ENCODE results near the gene UBE2I. TPM values are rescaled to one million over a fixed set of nuclear protein-coding genes. Genes with fewer than 3 reads are reported as not detected.

Gene UBE2I
- total and polyA plus RNA-seq, 2 donors (not counting 1 experiment from before 2014, with no cell fraction given) = 152 to 265 TPM

DNA sequence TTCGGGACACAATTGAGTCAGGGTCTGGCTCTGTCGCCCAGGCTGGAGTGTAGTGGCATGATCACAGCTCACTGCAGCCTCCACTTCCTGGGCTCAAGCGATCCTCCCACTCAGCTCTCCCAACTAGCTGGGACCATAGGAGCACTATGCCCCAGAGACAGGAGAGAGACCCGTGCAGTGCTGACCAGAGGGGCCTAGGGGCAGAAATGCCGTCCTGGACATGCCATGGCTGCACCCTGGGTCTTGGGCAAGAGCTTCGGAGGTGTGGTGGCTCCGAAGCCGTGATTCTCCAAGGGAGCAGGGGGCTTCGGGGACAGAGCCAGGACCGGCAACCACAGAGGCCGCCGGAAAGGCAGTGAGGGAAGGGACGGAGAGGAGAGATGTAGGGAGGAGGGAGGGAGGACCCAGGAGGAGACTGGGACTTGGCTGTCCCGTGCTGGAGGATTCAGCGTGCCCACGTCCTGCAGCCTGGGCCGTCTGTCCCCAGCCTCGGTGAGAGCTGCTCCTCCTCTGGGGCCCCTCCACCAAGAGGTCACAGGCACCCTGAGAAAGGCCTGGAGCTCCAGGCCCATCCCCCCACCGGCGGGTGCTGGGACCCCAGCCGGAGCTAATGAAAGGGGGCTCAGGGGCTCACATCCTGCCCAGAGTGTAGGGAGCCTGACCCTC, 31.7 kb upstream of the UBE2I start:
- Mint-ChIP-seq H3K27ac (no peak overlapping the region), H3K27me3 (peaks cover 14% of the 10 kb centered on the region), H3K9me3 (ENCODE audit: insufficient read depth) (no peaks in the 10 kb centered on the region), H3K4me1 (no peaks in the 10 kb centered on the region), H3K4me3 (no peak overlapping the region)
- Histone ChIP-seq H3K9ac (ENCODE audit: low read length) (no peak overlapping the region), H4K20me1 (ENCODE audit: control insufficient read depth, insufficient read depth, low read length, poor library complexity, severe bottlenecking) (no peaks in the 10 kb centered on the region), H3K36me3 (replicated peaks in 1 of 2; ENCODE audit: control extremely low read depth in 1 of 2, control insufficient read depth in 1 of 2, extremely low read depth in 1 of 2, insufficient read depth in 2 of 2, low read length in 1 of 2) (no peaks in the 10 kb centered on the region), H3K4me3 (ENCODE audit: control extremely low read depth in 1 of 5, extremely low read depth in 1 of 5, insufficient read depth in 1 of 5, low read depth in 2 of 5, low read length in 4 of 5) (no peak overlapping the region), H3K27ac (ENCODE audit: low read length in 2 of 2) (no peak overlapping the region), H3K4me2 (replicated peaks; ENCODE audit: low read depth, low read length, poor library complexity, severe bottlenecking) (no peak overlapping the region), H3K9me3 (ENCODE audit: control extremely low read depth in 1 of 3, control insufficient read depth in 2 of 3, insufficient read depth in 1 of 3, low read length in 2 of 3) (no peaks in the 10 kb centered on the region), H3K79me2 (ENCODE audit: control insufficient read depth, insufficient read depth, low read length) (no peaks in the 10 kb centered on the region), H3K4me1 (ENCODE audit: control insufficient read depth in 2 of 2, insufficient read depth in 2 of 2, low read length in 2 of 2) (no peaks in the 10 kb centered on the region), H3K27me3 (replicated peaks in 1 of 4; ENCODE audit: control extremely low read depth in 1 of 4, control insufficient read depth in 3 of 4, insufficient read depth in 4 of 4, low read length in 3 of 4) (peaks cover 0 to 9% (median 0%) of the 10 kb centered on the region in 4 experiments), H2AFZ (ENCODE audit: insufficient read depth, low read depth, low read length, poor library complexity, severe bottlenecking) (no peak overlapping the region)
- no peak for ATAC-seq (ENCODE audit: low read depth)
- TF ChIP-seq, protein P1, sequence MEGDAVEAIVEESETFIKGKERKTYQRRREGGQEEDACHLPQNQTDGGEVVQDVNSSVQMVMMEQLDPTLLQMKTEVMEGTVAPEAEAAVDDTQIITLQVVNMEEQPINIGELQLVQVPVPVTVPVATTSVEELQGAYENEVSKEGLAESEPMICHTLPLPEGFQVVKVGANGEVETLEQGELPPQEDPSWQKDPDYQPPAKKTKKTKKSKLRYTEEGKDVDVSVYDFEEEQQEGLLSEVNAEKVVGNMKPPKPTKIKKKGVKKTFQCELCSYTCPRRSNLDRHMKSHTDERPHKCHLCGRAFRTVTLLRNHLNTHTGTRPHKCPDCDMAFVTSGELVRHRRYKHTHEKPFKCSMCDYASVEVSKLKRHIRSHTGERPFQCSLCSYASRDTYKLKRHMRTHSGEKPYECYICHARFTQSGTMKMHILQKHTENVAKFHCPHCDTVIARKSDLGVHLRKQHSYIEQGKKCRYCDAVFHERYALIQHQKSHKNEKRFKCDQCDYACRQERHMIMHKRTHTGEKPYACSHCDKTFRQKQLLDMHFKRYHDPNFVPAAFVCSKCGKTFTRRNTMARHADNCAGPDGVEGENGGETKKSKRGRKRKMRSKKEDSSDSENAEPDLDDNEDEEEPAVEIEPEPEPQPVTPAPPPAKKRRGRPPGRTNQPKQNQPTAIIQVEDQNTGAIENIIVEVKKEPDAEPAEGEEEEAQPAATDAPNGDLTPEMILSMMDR (IDR thresholded peaks at IDR 0.05) = no peak
- no peak for TF ChIP-seq EZH2 (IDR thresholded peaks at IDR 0.05; ENCODE audit: borderline replicate concordance, insufficient read depth, low read depth, low read length, poor library complexity, severe bottlenecking)
- intact Hi-C loops (cut with micrococcal nuclease) = no loop called here
- 54% methylated on average over 20 of the region's 21 CpGs for WGBS (ENCODE audit: insufficient coverage)
- DNase-seq = no peak
- POLR2A ChIA-PET = no interaction called here
- CTCF ChIA-PET = interaction anchor here (0.6 kb wide), 1 partner anchor 218 kb away, joined by 3 read pairs; no protein-coding TSS in a partner anchor

DNA sequence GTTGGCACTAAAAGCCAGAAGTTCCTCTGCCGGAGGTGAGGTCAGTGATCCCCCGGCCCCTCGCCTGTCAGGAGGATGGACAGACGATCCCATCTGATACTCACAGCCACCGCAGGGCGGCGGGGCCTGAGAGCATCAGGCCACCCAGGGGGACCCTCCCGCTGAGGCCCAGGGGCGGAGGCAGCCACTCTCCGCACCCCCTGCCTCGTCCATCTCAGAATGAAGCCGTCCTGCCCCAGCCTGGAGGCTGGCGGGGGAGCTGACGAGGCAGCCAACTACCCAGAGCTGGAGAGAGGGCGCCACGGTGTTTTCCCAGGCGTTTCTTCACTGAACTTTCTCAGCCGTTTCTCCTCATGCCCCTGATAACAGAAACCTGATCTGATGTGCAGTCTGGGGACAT, 31.0 kb upstream of the UBE2I start:
- ChIA-PET POLR2A (no interaction called here), CTCF (no interaction called here)
- Histone ChIP-seq H3K4me3 (ENCODE audit: control extremely low read depth in 1 of 5, extremely low read depth in 1 of 5, insufficient read depth in 1 of 5, low read depth in 2 of 5, low read length in 4 of 5) (no peak overlapping the region), H3K79me2 (ENCODE audit: control insufficient read depth, insufficient read depth, low read length) (no peaks in the 10 kb centered on the region), H4K20me1 (ENCODE audit: control insufficient read depth, insufficient read depth, low read length, poor library complexity, severe bottlenecking) (no peaks in the 10 kb centered on the region), H3K36me3 (replicated peaks in 1 of 2; ENCODE audit: control extremely low read depth in 1 of 2, control insufficient read depth in 1 of 2, extremely low read depth in 1 of 2, insufficient read depth in 2 of 2, low read length in 1 of 2) (no peaks in the 10 kb centered on the region), H3K27me3 (replicated peaks in 1 of 4; ENCODE audit: control extremely low read depth in 1 of 4, control insufficient read depth in 3 of 4, insufficient read depth in 4 of 4, low read length in 3 of 4) (peaks cover 0 to 6% (median 0%) of the 10 kb centered on the region in 4 experiments), H2AFZ (ENCODE audit: insufficient read depth, low read depth, low read length, poor library complexity, severe bottlenecking) (no peak overlapping the region), H3K9me3 (ENCODE audit: control extremely low read depth in 1 of 3, control insufficient read depth in 2 of 3, insufficient read depth in 1 of 3, low read length in 2 of 3) (no peaks in the 10 kb centered on the region), H3K27ac (ENCODE audit: low read length in 2 of 2) (no peak overlapping the region), H3K9ac (ENCODE audit: low read length) (no peak overlapping the region), H3K4me2 (replicated peaks; ENCODE audit: low read depth, low read length, poor library complexity, severe bottlenecking) (no peak overlapping the region), H3K4me1 (ENCODE audit: control insufficient read depth in 2 of 2, insufficient read depth in 2 of 2, low read length in 2 of 2) (no peaks in the 10 kb centered on the region)
- H3K27me3 Mint-ChIP-seq = peaks cover 12% of the 10 kb centered on the region
- no peak overlapping the region for H3K4me3 Mint-ChIP-seq
- H3K27ac Mint-ChIP-seq = no peak overlapping the region
- no peak for ATAC-seq (ENCODE audit: low read depth)
- intact Hi-C loops (cut with micrococcal nuclease) = no loop called here
- whole genome bisulfite sequencing (ENCODE audit: insufficient coverage) = 41% methylated on average over 18 of the region's 18 CpGs
- H3K9me3 Mint-ChIP-seq (ENCODE audit: insufficient read depth) = no peaks in the 10 kb centered on the region
- no peak for DNase-seq
- peaks cover 2% of the 10 kb centered on the region for H3K4me1 Mint-ChIP-seq
- no peak for TF ChIP-seq EZH2 (IDR thresholded peaks at IDR 0.05; ENCODE audit: borderline replicate concordance, insufficient read depth, low read depth, low read length, poor library complexity, severe bottlenecking)
- TF ChIP-seq, protein P1 (IDR thresholded peaks at IDR 0.05) = no peak

Measured in B cell (primary cell).